HG02938 (cell line): ENCODE measurements around the gene AGPAT3.

Source experiments
- ATAC-seq: cut with Tn5 transposase; IDR thresholded peaks from one replicate; pipeline ENCODE4 v1.9.1; 2021; ENCODE audit warnings: mild to moderate bottlenecking, moderate library complexity; ENCODE audit not compliant: unreplicated experiment

AGPAT3 gene

GRCh38 chr21:43951911-43952703 lies 87.1 kb downstream of the AGPAT3 start:
- no peak for ATAC-seq

- no peak for ATAC-seq
Observed at GRCh38 chr21:43953021-43953420, 88.0 kb downstream of the AGPAT3 start.

GRCh38 chr21:43954042-43954441 lies 89.0 kb downstream of the AGPAT3 start:
- ATAC-seq, result no peak

GRCh38 chr21:43954896-43955295 lies 89.9 kb downstream of the AGPAT3 start:
- ATAC-seq, result no peak

GRCh38 chr21:43956019-43956669 lies 91.1 kb downstream of the AGPAT3 start:
- no peak for ATAC-seq

GRCh38 chr21:43956670-43957035 lies 91.6 kb downstream of the AGPAT3 start:
- no peak for ATAC-seq

GRCh38 chr21:43957128-43957571 lies 92.1 kb downstream of the AGPAT3 start:
- ATAC-seq, result no peak

- ATAC-seq, result no peak
Observed at GRCh38 chr21:43957611-43958362, 92.8 kb downstream of the AGPAT3 start.

- no peak for ATAC-seq
Observed at GRCh38 chr21:43958364-43959158, 93.5 kb downstream of the AGPAT3 start.

- ATAC-seq, result no peak
Observed at GRCh38 chr21:43959231-43960116, 94.5 kb downstream of the AGPAT3 start.

- ATAC-seq, result no peak
Observed at GRCh38 chr21:43961382-43961909, 96.4 kb downstream of the AGPAT3 start.

- no peak for ATAC-seq
Observed at GRCh38 chr21:43965911-43966585, 101.0 kb downstream of the AGPAT3 start.

- no peak for ATAC-seq
Observed at GRCh38 chr21:43966946-43967512, 102.0 kb downstream of the AGPAT3 start.

- ATAC-seq, result no peak
Observed at GRCh38 chr21:43967981-43968380, 103.0 kb downstream of the AGPAT3 start.

- no peak for ATAC-seq
Observed at GRCh38 chr21:43968410-43969114, 103.5 kb downstream of the AGPAT3 start.

GRCh38 chr21:43969115-43969444 lies 104.1 kb downstream of the AGPAT3 start:
- no peak for ATAC-seq

- ATAC-seq, result no peak
Observed at GRCh38 chr21:43970551-43970950, 105.5 kb downstream of the AGPAT3 start.
